OCI-LY1 (cell line): Measurements from ENCODE around the gene HDAC8.

Experiments
- H2AFZ ChIP-seq: fragments of 200-600 bp; sonication (generic), shearing (Covaris generic); 2 replicates; pipeline ENCODE4 v1.6.0; 2014; ENCODE audit warnings: antibody characterized with exemption, mild to moderate bottlenecking, low read length
- H3F3A ChIP-seq: fragments of 200-600 bp; sonication (generic), shearing (Covaris generic); 2 replicates; pipeline ENCODE4 v1.6.0; 2014; ENCODE audit warnings: mild to moderate bottlenecking, antibody characterized with exemption, low read length, moderate library complexity; ENCODE audit not compliant: insufficient read depth
- H3K27ac ChIP-seq: fragments of 200-600 bp; sonication (generic); 2 replicates; pipeline ENCODE4 v1.5.1; 2014; ENCODE audit warnings: low read length, mixed run types, mild to moderate bottlenecking, low read depth; ENCODE audit not compliant: poor library complexity, severe bottlenecking
- H3K27me3 ChIP-seq: fragments of 200-600 bp; sonication (generic); 2 replicates; pipeline ENCODE4 v1.6.0; 2014; ENCODE audit warnings: antibody characterized with exemption, mild to moderate bottlenecking, low read length, moderate library complexity; ENCODE audit not compliant: insufficient read depth
- H3K36me3 ChIP-seq: fragments of 200-600 bp; sonication (generic); 2 replicates; pipeline ENCODE4 v1.6.1; 2014; ENCODE audit warnings: mild to moderate bottlenecking, antibody characterized with exemption, low read length, moderate library complexity, mixed read lengths; ENCODE audit not compliant: insufficient read depth
- H3K4me1 ChIP-seq: fragments of 200-600 bp; sonication (generic); 2 replicates; pipeline ENCODE4 v1.5.1; 2014; ENCODE audit warnings: mild to moderate bottlenecking, low read length, moderate library complexity; ENCODE audit not compliant: insufficient read depth, severe bottlenecking
- H3K4me2 ChIP-seq: fragments of 200-600 bp; sonication (generic), shearing (Covaris generic); 2 replicates; pipeline ENCODE4 v1.6.1; 2014; ENCODE audit warnings: low read length
- H3K4me3 ChIP-seq: fragments of 200-600 bp; sonication (generic); 2 replicates; pipeline ENCODE4 v1.5.1; 2014; ENCODE audit warnings: low read length, low read depth, mild to moderate bottlenecking, mixed read lengths; ENCODE audit not compliant: poor library complexity, severe bottlenecking
- H3K79me2 ChIP-seq: fragments of 200-600 bp; shearing (Covaris generic); 2 replicates; pipeline ENCODE4 v1.6.1; 2016; ENCODE audit warnings: mixed run types, low read length, mixed read lengths; ENCODE audit not compliant: insufficient read depth
- H3K9ac ChIP-seq: fragments of 200-600 bp; sonication (generic), shearing (Covaris generic); 2 replicates; pipeline ENCODE4 v1.6.1; 2014; ENCODE audit warnings: mild to moderate bottlenecking, low read length, mixed read lengths
- H3K9me2 ChIP-seq: fragments of 200-600 bp; sonication (generic), shearing (Covaris generic); 2 replicates; pipeline ENCODE4 v1.6.1; 2014; ENCODE audit warnings: low read depth, mild to moderate bottlenecking, low read length, mixed read lengths
- H3K9me3 ChIP-seq: fragments of 200-600 bp; shearing (Covaris generic); 2 replicates; pipeline ENCODE4 v1.6.1; 2014; ENCODE audit warnings: low read length, mixed read lengths
- H4K20me1 ChIP-seq: fragments of 200-600 bp; sonication (generic), shearing (Covaris generic); 2 replicates; pipeline ENCODE4 v1.6.0; 2016; ENCODE audit warnings: mild to moderate bottlenecking, low read length; ENCODE audit not compliant: insufficient read depth
- CTCF ChIP-seq: fragments of 200-600 bp; sonication (generic), shearing (Covaris generic); IDR thresholded peaks from 2 replicates; pipeline ENCODE4 v1.5.1; 2017; ENCODE audit warnings: mild to moderate bottlenecking, antibody characterized with exemption, low read length, moderate library complexity, mixed read lengths
- EZH2 ChIP-seq: fragments of 200-600 bp; sonication (generic), shearing (Covaris generic); IDR thresholded peaks from 2 replicates; pipeline ENCODE4 v1.8.0; 2017; ENCODE audit warnings: borderline replicate concordance, mixed run types, mild to moderate bottlenecking, antibody characterized with exemption, low read length, moderate library complexity, mixed read lengths

The HDAC8 gene

GRCh38 chrX:72308566-72309296 lies 263.9 kb downstream of the HDAC8 start:
- H3K9me3 ChIP-seq = no peaks in the 10 kb centered on the region
- no peaks in the 10 kb centered on the region for H3K27me3 ChIP-seq
- TF ChIP-seq CTCF (no peak), EZH2 (no peak)
- no peaks in the 10 kb centered on the region for H3K9me2 ChIP-seq
- H2AFZ ChIP-seq = no peak overlapping the region
- no peak overlapping the region for H3K4me2 ChIP-seq
- no peaks in the 10 kb centered on the region for H3K36me3 ChIP-seq
- peaks cover 4% of the 10 kb centered on the region for H3K4me1 ChIP-seq
- H4K20me1 ChIP-seq = no peaks in the 10 kb centered on the region
- H3K27ac ChIP-seq = no peak overlapping the region
- H3K9ac ChIP-seq = no peak overlapping the region
- no peaks in the 10 kb centered on the region for H3K79me2 ChIP-seq
- no peaks in the 10 kb centered on the region for H3F3A ChIP-seq
- no peak overlapping the region for H3K4me3 ChIP-seq

- H3K27me3 ChIP-seq = no peaks in the 10 kb centered on the region
- H4K20me1 ChIP-seq = no peaks in the 10 kb centered on the region
- H3K4me2 ChIP-seq = no peak overlapping the region
- no peaks in the 10 kb centered on the region for H3F3A ChIP-seq
- H2AFZ ChIP-seq = no peak overlapping the region
- no peaks in the 10 kb centered on the region for H3K79me2 ChIP-seq
- no peaks in the 10 kb centered on the region for H3K9me2 ChIP-seq
- no peak overlapping the region for H3K9ac ChIP-seq
- no peaks in the 10 kb centered on the region for H3K36me3 ChIP-seq
- H3K4me1 ChIP-seq = peaks cover 4% of the 10 kb centered on the region
- no peak for TF ChIP-seq CTCF
- no peak for TF ChIP-seq EZH2
- no peak overlapping the region for H3K27ac ChIP-seq
- H3K4me3 ChIP-seq = no peak overlapping the region
- no peaks in the 10 kb centered on the region for H3K9me3 ChIP-seq
Measured at GRCh38 chrX:72308209-72308565, 264.5 kb downstream of the HDAC8 start.

- no peaks in the 10 kb centered on the region for H3K27me3 ChIP-seq
- no peak overlapping the region for H3K4me3 ChIP-seq
- no peak overlapping the region for H2AFZ ChIP-seq
Measured at GRCh38 chrX:72307646-72308051, 265.0 kb downstream of the HDAC8 start.

More at GRCh38 chrX:72307646-72308051, 265.0 kb downstream of the HDAC8 start:
- H3K36me3 ChIP-seq = no peaks in the 10 kb centered on the region
- H4K20me1 ChIP-seq = no peaks in the 10 kb centered on the region
- H3K9ac ChIP-seq = no peak overlapping the region
- H3K4me1 ChIP-seq = peaks cover 4% of the 10 kb centered on the region
- H3K4me2 ChIP-seq = no peak overlapping the region
- H3K79me2 ChIP-seq = no peaks in the 10 kb centered on the region
- no peaks in the 10 kb centered on the region for H3K9me2 ChIP-seq
- H3F3A ChIP-seq = no peaks in the 10 kb centered on the region
- no peak for TF ChIP-seq EZH2
- TF ChIP-seq CTCF = no peak
- H3K9me3 ChIP-seq = no peaks in the 10 kb centered on the region
- no peak overlapping the region for H3K27ac ChIP-seq
